CD4-positive, alpha-beta T cell treated with Interleukin-2 at 100 ng/mL for 4 hours (primary cell): ENCODE data around the gene PKD1L1.
"Not testable (repeated sequence)": the region's sequence is repeated elsewhere in the genome, so short reads cannot be mapped to it uniquely, and the experiment has no call there.

Experiments used
- DNase-seq: peaks from one replicate; pipeline ENCODE4 v3.0.0-alpha.2; 2020; ENCODE audit warnings: low spot score

Gene PKD1L1

DNA sequence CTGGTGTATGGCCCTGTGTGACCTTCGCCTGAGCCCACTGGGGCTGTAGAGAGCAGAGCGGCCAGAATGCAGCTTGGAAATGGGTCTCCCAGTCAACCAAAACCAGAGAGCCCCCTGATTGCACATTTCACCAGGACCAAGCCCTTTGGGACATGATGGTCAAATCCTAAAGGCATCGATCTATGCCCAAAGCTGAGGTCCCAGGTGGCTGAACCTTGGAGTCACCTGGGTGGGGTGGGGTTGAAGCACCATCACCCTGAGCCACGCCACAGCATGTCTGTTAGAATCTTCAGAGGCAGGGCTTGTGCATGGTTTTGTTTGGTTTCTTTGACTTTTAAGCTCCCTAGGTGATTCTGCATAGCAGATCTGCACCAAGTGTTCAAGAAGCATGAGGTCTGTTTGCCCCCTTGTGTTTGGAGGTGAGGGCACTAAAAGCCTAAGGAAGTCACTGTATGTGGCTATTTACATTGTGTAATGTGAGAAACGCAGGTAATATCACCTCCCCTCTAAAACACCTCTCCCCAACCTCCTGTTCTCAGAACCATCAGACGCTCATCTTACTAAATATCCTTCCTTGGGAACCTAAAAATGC is 9.6 kb downstream of the PKD1L1 start:
- DNase-seq, result no peak

GRCh38 chr7:47937711-47938573 is 10.3 kb downstream of the PKD1L1 start:
- DNase-seq, result no peak

DNA sequence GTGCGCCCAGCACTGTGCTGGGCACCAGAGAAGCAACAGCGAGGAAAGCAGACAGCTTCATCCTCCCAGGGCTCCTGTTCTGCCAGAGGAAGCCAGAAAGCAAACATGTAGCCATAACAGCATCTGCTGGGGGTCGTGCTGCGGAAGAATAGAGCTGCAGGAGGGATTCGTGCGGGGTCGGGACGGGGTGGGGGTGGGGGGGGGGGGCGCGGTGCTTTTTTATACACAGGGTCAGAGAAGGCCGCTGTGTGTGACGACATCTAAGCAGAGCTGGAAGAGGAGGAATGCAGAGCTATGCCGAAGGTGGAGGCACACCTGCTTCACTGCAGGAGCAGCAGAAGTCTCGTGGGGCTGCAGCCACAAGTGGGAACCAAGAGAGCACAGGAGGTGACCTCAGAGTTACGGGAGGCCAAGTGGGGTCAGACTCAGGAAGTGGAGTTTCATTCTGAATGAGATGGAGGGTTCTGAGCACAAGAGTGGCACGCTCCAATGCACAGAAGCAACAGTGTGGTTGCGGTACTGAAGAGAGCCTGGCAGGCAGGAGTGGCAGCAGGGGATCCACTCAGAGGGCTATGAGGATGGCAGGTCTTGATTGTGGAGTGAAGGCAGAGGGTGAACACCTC is 11.1 kb downstream of the PKD1L1 start:
- no peak for DNase-seq

DNA sequence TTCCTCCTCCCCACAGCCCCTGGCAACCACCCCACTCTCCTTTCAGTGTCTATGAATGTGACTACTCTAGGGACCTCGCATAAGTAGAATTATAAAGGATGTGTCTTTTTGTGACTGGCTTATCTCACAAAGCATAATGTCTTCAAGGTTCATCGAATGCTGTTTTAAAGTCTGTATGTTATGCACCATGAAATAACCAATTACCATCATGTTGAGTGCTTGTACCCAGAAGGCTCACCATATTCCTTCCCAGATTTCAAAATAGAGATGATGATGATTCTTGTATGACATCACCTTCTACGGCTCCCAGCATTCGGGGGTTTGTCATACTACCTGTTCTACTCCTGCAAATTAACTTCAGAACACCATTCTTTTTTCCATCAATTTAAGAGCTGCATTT is 11.9 kb downstream of the PKD1L1 start:
- DNase-seq, result no peak

DNA sequence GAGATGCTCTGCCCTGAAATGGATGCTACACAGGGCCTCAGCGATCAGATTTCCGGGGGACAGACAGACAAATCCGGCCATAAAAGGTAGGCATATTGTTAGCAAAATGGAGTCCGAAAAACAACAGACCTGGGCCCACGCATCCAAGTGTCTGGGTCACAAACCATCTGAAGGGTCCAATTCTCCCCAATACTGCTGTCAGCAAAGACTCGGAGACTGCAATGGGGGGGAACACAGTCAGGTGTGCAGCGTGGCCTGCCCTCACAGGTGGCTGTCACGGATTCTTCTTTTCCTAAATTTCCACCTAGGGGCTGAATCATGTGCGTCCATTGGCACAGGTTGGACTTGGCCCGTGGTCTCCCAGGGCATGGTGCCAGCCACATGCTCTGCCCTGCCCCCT is 12.9 kb downstream of the PKD1L1 start:
- no peak for DNase-seq

DNA sequence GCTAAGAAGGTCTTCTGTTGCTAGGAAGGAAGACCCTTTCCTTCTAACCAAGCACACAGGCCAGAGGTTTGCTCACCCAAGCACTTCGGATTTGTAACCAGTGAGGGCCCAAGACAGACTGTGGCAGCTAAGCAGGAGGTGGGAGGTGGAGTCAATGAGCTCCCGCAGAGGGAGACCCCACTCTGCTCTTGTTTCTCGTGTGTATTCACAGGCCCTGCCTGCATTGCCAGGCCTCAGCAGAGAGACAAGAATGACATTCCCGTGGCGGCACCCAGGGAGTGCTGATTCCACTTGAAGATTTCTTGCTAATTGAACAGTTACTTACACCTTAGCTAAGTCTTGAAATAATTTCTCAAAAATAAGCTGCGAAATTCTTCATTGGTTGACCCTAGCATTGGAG is 13.4 kb downstream of the PKD1L1 start:
- DNase-seq, result no peak

- no peak for DNase-seq
Measured at GRCh38 chr7:47933215-47933614, 15.1 kb downstream of the PKD1L1 start.

DNA sequence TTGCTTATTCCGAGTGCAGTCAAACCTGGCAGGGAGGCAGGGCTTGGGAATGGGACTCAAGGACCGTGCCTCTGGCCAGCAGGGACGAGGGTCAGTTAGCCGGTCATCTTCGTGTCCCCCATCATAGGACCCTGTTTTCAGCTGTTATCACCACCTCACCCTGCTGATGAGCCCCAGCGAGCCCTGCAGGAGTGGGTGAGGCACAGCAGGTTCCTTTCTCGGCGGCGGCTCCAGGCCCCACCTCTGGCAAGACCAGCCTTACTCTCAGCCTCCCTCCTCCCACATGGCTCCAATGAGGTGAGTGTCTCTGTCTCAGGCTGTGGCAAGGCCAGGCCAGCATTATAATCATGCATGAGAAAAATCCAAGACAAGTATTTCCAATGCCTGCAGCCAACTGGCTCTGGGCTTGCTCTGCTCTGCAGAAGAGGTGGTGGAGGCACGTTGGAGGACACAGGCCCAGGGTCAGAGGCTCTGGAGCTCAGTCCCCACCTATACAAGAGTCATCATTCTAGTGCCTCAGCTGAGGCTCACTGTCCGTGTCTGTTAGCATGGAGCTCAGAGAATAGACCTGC is 15.7 kb downstream of the PKD1L1 start:
- no peak for DNase-seq

GRCh38 chr7:47932016-47932415 is 16.2 kb downstream of the PKD1L1 start:
- no peak for DNase-seq

DNA sequence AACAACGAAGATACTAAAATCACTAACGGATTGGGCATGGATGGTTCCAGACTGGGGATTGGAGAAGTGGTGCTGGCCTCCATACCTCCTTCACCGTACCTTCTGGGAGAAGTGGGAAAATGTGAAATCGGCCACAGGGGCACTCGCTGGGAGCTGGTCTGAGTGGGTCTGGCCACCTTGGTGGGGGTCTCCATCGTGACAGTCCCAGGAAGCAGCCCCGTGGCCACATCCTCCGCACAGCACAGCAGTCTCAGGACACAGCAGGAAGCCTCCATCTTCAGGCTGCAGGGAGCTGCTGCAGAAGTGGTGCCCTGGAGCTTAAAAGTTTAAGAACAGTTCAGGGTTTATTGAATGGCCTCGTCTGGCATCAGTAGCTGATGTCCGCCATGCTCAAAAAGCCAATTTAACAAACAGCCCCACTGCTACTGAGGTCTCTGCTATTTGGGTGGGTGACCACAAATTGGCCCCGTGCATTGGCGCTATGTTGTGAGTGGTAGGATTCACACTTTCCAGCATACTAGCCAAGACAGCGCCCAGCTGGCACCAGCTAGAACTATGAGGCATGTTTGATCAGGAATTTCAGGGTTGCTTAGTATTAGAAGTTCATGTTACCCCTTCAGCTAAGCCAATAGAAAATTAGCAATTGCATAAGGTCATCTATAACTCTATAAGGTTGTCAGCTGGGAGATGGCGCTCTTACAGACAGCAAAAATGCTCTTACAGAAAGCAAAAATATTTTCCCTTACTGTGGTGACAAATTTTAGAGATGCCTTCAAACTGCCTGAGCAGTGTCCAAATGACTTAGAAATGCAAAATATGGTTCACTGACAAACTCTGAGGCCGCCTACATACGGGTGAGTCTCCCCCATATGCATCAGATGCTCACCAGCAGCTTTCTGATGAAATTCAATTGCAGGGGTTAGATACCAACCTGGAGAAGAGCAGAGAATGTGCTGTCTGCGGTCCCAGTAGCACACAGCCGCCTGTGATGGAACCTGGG is 17.0 kb downstream of the PKD1L1 start:
- no peak for DNase-seq

DNA sequence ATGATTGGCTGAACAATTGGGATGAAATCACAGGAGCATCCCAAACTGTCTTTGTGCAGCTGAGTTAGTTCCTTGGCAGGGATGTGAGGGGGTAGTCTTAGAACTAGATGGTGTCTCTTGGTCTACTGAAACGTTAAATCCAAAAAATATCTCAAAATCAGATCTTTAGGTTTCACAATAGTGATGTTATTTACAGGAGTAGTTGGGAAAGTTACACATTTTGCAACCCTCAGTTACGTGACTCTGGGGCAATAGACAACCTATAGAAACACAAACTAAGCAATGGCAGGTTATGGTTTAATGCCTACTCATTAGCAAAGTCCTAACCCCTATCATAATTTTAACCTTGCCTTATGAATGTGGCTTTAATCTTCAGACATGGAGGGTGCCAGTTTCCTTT is 24.0 kb downstream of the PKD1L1 start:
- DNase-seq, result no peak

- not testable (repeated sequence) for DNase-seq
Measured at GRCh38 chr7:47923081-47923875, 25.0 kb downstream of the PKD1L1 start.

DNA sequence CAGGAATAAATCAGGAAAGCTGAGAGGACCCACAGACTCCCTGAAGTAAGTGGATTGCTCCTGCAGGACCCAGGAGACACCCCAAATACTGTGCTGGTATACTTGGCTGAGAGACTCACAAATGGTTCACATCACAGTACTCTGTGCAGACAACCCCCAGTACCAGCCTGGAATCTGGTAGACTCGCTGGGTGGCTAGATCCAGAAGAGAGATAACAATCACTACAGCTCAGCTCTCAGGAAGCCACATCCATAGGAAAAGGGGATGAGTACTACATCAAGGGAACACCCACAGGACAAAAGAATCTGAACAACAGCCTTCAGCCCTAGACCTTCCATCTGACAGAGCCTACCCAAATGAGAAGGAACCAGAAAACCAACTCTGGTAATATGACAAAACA is 31.8 kb downstream of the PKD1L1 start:
- DNase-seq, result not testable (repeated sequence)

- DNase-seq, result no peak
Measured at GRCh38 chr7:47915616-47915976, 32.7 kb downstream of the PKD1L1 start.

- no peak for DNase-seq
Measured at GRCh38 chr7:47914717-47915615, 33.3 kb downstream of the PKD1L1 start.

DNA sequence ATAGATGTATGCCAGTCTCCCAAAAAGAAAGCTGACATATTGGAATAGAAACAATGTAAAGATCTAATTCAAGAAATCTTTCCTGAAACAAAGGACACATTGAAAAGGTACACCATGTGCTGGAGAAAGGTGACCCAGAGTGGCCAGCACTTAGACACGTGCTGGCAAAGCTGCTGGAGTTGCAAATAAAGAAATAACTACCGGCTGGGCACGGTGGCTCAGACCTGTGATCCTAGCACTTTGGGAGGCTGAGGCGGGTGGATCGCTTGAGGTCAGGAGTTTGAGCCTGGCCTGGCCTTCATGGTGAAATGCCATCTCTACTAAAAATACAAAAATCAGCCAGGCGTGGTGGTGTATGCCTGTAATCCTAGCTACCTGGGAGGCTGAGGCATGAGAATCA is 35.9 kb downstream of the PKD1L1 start:
- DNase-seq, result no peak

DNA sequence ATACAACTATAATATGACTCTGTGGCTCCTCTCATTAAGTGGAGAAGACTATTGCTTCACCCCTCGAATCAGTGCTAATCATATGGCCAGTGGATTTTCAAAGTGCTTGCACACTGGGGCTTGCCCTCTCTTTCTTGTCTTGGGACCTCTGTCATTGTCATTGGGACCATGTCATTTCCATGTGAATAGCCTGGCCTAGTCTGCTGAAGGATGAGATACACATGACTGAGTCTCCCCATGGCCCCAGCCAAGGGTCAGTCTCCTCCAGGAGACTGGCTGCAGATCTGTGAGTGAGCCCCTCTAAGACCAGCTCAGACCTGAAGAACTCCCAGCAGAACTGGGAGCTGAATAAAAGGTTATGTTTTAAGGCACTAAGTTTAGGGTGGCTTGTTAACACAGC is 39.5 kb downstream of the PKD1L1 start:
- DNase-seq, result no peak

DNA sequence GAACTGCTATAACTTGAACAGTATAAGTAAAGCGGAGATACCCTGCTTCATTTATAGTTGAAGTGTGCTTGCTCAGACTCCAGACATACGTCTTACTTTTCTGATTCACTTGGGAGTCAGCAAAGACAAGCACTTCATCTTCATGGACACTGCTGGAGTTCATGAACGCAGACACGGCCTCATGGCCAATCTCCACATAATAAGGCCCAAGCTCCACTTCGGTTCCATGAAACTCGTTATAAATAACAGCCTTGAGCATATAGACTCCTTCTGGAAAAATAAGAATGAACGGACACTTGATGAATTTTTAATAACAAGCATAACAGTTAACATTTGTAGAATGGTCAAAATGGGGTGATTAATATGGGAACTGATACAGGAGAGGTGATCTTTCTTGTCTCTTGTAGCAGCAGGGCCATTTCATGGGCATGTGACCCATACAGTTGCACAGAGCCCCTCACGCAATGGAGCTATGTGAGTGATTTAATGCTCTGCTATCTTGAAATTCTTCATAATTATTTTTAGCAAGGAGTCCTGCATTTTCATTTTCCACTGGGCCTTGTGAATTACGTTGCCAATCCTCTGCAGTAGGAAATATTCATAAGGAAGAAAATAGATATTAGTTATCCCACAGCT is 40.2 kb downstream of the PKD1L1 start:
- DNase-seq, result no peak

GRCh38 chr7:47906883-47907282 is 41.4 kb downstream of the PKD1L1 start:
- DNase-seq, result no peak
